Superior temporal gyrus (tissue), 1 donor: Measurements from ENCODE around the gene KCNK13.
A peak's percentile ranks its signal among the peaks of the same experiment; 100 is the strongest.
"Not testable (repeated sequence)": the region's sequence is repeated elsewhere in the genome, so short reads cannot be mapped to it uniquely, and the experiment has no call there.

Experiments used
- DNase-seq: peaks from one replicate; pipeline ENCODE4 v3.0.0-alpha.2; 2016; ENCODE audit errors: extremely low spot score

KCNK13 gene

GRCh38 chr14:90061685-90062126 lies at the start of gene KCNK13:
KCNK13 (plus strand) TSS chr14:90061994; CDS start chr14:90062206, 212 bp downstream.
- no peak for DNase-seq

- no peak for DNase-seq
Measured at GRCh38 chr14:90017371-90017770, 44.4 kb upstream of the KCNK13 start.

- peak; percentile 17 for DNase-seq
Measured at GRCh38 chr14:90019824-90020523, 41.8 kb upstream of the KCNK13 start.

GRCh38 chr14:90023176-90023896 lies 38.5 kb upstream of the KCNK13 start:
- DNase-seq, result no peak

GRCh38 chr14:90024910-90025309 lies 36.9 kb upstream of the KCNK13 start:
- no peak for DNase-seq

GRCh38 chr14:90026608-90027007 lies 35.2 kb upstream of the KCNK13 start:
- DNase-seq, result not testable (repeated sequence)

- DNase-seq, result no peak
Measured at GRCh38 chr14:90027842-90028241, 34.0 kb upstream of the KCNK13 start.

- no peak for DNase-seq
Measured at GRCh38 chr14:90034156-90034555, 27.6 kb upstream of the KCNK13 start.

GRCh38 chr14:90034835-90035525 lies 26.8 kb upstream of the KCNK13 start:
- no peak for DNase-seq

- DNase-seq, result no peak
Measured at GRCh38 chr14:90039253-90040010, 22.4 kb upstream of the KCNK13 start.

- DNase-seq, result no peak
Measured at GRCh38 chr14:90040411-90040810, 21.4 kb upstream of the KCNK13 start.

- DNase-seq, result no peak
Measured at GRCh38 chr14:90042496-90043252, 19.1 kb upstream of the KCNK13 start.

- DNase-seq, result no peak
Measured at GRCh38 chr14:90045616-90046015, 16.2 kb upstream of the KCNK13 start.

GRCh38 chr14:90049390-90049789 lies 12.4 kb upstream of the KCNK13 start:
- DNase-seq, result no peak

GRCh38 chr14:90050271-90050670 lies 11.5 kb upstream of the KCNK13 start:
- DNase-seq, result no peak

GRCh38 chr14:90053044-90053443 lies 8.8 kb upstream of the KCNK13 start:
- DNase-seq, result no peak

- no peak for DNase-seq
Measured at GRCh38 chr14:90054803-90055202, 7.0 kb upstream of the KCNK13 start.

GRCh38 chr14:90056826-90057225 lies 5.0 kb upstream of the KCNK13 start:
- DNase-seq, result no peak

- no peak for DNase-seq
Measured at GRCh38 chr14:90058876-90059458, 2.8 kb upstream of the KCNK13 start.

- DNase-seq, result peak; percentile 63
Measured at GRCh38 chr14:90060312-90060964, 1.4 kb upstream of the KCNK13 start.
